Activated T-helper 17 cell treated with anti-CD3 and anti-CD28 coated beads, Interleukin-2, amount 50 U/mL, for 72 hours (primary cell): ENCODE measurements around the gene XAB2. TPM values are rescaled to one million over a fixed set of nuclear protein-coding genes. Genes with fewer than 3 reads are reported as not detected.

Source experiments
- ATAC-seq: fragments of 150-1000 bp; cut with Tn5 transposase; replicated peaks from 2 replicates; pipeline ENCODE4 v1.10.0; 2021; ENCODE audit warnings: mild to moderate bottlenecking, moderate library complexity
- H3K27ac Mint-ChIP-seq: one replicate; pipeline ENCODE4 v1.8.0; 2022; ENCODE audit warnings: mixed read lengths
- H3K27me3 Mint-ChIP-seq: one replicate; pipeline ENCODE4 v1.8.0; 2022; ENCODE audit warnings: mixed read lengths
- H3K36me3 Mint-ChIP-seq: one replicate; pipeline ENCODE4 v1.8.0; 2022; ENCODE audit warnings: low read depth, mild to moderate bottlenecking, mixed read lengths
- H3K4me1 Mint-ChIP-seq: one replicate; pipeline ENCODE4 v1.8.0; 2022; ENCODE audit warnings: mixed read lengths
- H3K4me3 Mint-ChIP-seq: one replicate; pipeline ENCODE4 v1.8.0; 2022; ENCODE audit warnings: mild to moderate bottlenecking, mixed read lengths
- H3K9me3 Mint-ChIP-seq: one replicate; pipeline ENCODE4 v1.8.0; 2022; ENCODE audit warnings: mixed read lengths
- total RNA-seq, 2 donors: library from RNA; stranded (reverse); gene quantifications; one replicate each; pipeline ENCODE4 v1.2.3, GENCODE V29; 2022

The XAB2 gene
- total RNA-seq: 10 to 100 TPM; 39.0 to 53.8 TPM

DNA sequence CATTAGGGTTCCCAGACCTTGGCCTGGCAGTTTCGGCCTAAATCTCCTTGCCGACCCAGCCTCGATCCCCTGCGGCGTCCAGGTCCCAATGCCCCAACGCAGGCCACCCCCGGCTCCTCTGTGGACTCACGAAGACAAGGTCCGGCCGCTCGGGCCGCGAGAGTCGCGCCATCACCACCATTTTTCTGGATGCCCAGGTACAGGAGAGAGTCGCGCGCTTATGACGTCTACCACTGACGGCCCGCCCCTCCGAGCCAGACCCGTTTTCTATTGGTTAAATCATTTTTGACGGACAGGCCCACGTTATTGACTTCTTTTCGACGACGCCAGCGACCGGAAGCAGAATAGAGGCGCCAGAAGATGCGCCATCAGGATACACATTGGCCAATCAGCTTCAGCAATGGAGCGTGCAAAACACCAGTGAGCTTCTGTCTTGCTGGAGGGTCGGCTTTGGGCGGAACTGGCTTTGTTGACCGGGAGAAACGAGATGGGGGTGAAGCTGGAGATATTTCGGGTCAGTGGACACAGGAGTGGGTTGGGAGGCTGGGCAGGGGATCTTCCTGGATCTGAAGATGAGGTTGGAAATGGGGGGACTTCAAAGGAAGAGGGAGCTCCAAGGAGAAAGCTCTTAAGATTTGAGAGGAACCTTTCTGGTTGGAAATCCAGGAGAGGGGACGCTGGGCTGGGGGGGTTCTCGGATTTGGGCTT, at the start of gene XAB2, which contains the start of gene PET100:
Gene XAB2 (minus strand): TSS at position 199 of the 708 bp plus-strand sequence. CDS start 18 bp downstream, at position 181.
Gene PET100 (plus strand): TSS at position 447 of the 708 bp plus-strand sequence. CDS start 41 bp downstream, at position 488.
- Mint-ChIP-seq H3K4me3 (peak within 1 kb of the TSS; percentile 98), H3K9me3 (no peaks in the 10 kb centered on the region), H3K36me3 (peaks cover 45% of the 10 kb centered on the region), H3K27me3 (no peaks in the 10 kb centered on the region), H3K4me1 (peaks cover 22% of the 10 kb centered on the region), H3K27ac (peak within 1 kb of the TSS; percentile 97)
- ATAC-seq: peak; percentile 100

DNA sequence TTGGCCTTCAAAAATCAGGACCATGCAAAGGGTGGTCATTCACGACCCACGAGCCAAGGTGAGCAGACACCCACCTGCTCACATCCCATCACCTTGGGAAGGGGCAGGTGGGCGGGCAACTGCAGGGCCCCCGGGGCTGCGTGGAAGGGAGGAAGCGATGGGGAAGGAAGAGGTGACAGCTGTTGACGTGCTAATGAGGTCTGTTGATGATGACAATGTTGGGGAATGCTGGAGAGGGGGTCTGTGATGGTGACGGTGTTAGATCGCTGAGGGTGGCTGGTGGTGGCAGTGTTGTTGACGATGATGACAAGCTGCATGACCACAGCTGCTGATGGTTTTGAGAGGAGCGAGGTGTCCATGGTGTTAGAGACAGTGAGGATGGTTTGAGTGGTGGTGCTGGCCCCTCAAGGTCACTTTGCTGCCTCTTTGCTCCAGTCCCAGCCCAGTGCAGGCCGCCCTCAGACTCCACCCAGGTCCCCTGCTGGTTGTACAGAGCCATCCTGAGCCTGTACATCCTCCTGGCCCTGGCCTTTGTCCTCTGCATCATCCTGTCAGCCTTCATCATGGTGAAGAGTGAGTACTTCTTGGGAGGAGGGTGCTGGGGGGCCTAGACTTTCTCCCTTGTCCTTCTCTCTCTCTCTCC, 48.4 kb upstream of the XAB2 start:
- peaks cover 15% of the 10 kb centered on the region for H3K4me1 Mint-ChIP-seq
- H3K9me3 Mint-ChIP-seq: no peaks in the 10 kb centered on the region
- no peak overlapping the region for H3K27ac Mint-ChIP-seq
- ATAC-seq: no peak
- peak overlapping the region; percentile 32 for H3K4me3 Mint-ChIP-seq
- peaks cover 19% of the 10 kb centered on the region for H3K27me3 Mint-ChIP-seq
- H3K36me3 Mint-ChIP-seq: peaks cover 16% of the 10 kb centered on the region

DNA sequence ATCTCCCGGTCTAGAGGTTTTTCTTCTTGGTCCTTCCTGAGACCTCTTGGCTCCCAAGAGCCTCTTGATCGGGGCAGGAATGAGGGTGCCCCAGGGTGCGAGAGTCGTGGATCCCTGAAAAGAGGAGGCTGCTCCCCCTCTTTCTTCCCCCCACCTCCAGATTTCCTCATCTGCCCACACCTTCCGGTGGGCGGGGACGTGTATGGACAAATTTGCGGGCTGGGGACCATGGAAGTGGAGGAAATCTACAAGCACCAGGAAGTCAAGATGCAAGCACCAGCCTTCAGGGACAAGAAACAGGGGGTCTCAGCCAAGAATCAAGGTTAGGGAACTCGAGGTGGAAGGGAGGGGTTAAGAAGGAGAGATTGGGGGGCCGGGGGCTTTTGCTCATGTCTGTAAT, 47.5 kb upstream of the XAB2 start, which contains the start of gene MCEMP1:
Gene MCEMP1 (plus strand): TSS at position 237 of the 400 bp plus-strand sequence. CDS start 31 bp downstream, at position 268.
- H3K4me3 Mint-ChIP-seq: peak within 1 kb of the TSS; percentile 13

DNA sequence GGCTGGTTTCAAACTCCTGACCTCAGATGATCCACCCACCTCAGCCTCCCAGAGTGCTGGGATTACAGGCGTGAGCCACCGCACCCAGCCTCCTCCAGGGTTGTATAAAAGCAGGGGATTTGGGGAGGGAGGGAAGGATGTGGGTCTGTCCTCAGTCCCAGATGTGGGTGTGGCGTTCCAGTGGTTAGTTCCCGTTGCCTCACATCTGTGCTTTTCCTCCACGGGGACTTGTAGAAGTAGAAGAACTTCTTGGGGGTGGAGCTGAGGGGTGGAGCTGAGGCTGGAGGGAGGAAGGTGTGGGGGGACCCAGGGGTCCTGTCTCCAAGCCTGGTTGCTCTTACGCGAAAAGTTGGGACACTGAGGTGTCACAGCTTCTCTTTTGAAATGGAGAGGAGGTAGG, 47.0 kb upstream of the XAB2 start:
- H3K27me3 Mint-ChIP-seq: peaks cover 23% of the 10 kb centered on the region
- H3K4me3 Mint-ChIP-seq: peak overlapping the region; percentile 13
- H3K4me1 Mint-ChIP-seq: peaks cover 15% of the 10 kb centered on the region
- peaks cover 4% of the 10 kb centered on the region for H3K36me3 Mint-ChIP-seq
- no peak for ATAC-seq
- no peak overlapping the region for H3K27ac Mint-ChIP-seq
- H3K9me3 Mint-ChIP-seq: no peaks in the 10 kb centered on the region

More for the DNA sequence above, 47.5 kb upstream of the XAB2 start, which contains the start of gene MCEMP1:
- Mint-ChIP-seq H3K9me3 (no peaks in the 10 kb centered on the region), H3K36me3 (peaks cover 9% of the 10 kb centered on the region), H3K27me3 (peaks cover 21% of the 10 kb centered on the region), H3K4me1 (peaks cover 15% of the 10 kb centered on the region), H3K27ac (no peak within 1 kb of the TSS)
- no peak for ATAC-seq

DNA sequence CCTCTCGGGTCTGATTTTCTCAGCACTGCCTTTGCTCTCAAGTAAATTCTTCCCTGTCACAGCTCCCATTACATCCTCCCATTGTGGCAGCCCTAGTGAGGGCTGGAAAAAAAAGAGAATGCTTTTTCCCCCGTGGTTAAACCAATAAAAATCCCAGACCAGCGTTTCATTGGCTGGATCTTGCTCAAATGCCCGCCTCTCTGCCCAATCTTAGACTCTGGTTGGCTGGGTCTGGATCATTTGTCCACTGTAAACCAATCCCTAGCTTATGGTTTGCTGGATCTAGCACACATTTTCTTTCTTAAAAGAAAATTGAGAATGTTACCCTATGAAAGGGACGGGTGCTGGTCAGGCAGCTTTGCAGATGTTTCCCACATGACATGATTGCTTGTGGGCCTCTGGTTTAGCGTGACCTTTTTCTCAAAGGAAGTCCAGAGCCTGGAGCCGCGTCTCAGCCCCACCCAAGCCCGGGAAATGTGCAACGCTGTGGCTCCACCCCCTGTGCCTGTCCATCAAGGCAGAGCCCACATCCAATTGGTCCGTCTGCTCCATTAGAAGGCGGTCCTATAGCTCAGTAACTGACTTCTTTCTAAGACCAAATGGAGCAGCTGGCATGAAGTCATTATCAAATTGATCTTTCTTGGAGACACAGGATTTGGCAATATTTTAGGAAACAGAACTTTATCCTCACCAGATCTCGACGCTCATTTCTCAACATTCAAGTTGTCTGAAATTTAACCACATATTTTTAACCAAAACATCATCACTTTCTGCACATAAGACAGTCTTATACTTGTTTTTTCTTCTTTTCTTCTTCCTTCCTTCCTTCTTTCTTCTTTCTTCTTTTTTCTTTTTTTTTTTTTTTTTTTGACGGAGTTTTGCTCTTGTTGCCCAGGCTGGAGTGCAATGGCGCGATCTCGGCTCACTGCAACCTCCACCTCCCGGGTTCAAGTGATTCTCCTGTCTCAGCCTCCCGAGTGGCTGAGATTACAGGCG, 45.0 kb upstream of the XAB2 start:
- H3K36me3 Mint-ChIP-seq: no peaks in the 10 kb centered on the region
- peaks cover 27% of the 10 kb centered on the region for H3K27me3 Mint-ChIP-seq
- peak; percentile 30 for ATAC-seq
- H3K4me3 Mint-ChIP-seq: no peak overlapping the region
- H3K27ac Mint-ChIP-seq: no peak overlapping the region
- no peaks in the 10 kb centered on the region for H3K9me3 Mint-ChIP-seq
- H3K4me1 Mint-ChIP-seq: peaks cover 9% of the 10 kb centered on the region

DNA sequence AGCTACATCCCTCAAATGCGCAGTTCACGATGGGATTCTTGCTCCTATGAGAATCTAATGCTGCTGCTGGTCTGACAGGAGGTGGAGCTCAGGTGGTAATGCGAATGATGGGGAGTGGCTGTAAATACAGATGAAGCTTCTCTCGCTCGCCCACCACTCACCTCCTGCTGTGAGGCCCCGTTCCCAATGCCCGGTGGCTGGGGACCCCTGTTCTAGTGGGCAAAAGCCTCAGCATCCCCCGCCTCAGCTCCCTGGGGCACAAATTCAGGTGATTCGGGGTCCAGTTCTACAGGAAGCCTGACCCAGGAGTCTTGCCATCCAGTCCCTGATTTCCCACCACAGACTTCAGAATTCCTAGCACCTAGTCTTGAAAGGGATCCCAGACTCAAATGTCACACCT, 43.2 kb upstream of the XAB2 start:
- H3K36me3 Mint-ChIP-seq: no peaks in the 10 kb centered on the region
- ATAC-seq: no peak
- no peak overlapping the region for H3K4me3 Mint-ChIP-seq
- peaks cover 27% of the 10 kb centered on the region for H3K27me3 Mint-ChIP-seq
- H3K4me1 Mint-ChIP-seq: peaks cover 5% of the 10 kb centered on the region
- no peaks in the 10 kb centered on the region for H3K9me3 Mint-ChIP-seq
- no peak overlapping the region for H3K27ac Mint-ChIP-seq

DNA sequence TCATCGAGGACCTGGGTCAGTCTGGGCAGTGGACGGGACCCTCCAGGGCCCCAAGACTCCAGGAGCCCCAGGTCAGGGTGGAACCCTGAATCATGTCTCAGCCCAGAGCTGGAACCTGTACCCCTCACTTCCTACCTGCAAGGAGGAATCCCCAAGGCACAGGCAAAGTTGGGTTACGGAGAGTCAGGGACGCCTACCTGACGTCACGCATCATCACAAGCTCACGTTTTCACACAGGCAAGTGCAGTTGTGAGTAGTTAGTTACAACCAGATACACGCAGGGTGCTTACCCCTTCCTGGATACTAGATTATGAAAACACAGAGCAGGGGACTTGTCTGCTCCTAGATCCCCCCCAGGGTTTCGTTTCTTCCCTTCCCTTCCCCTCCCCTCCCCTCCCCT, 41.4 kb upstream of the XAB2 start:
- H3K9me3 Mint-ChIP-seq: no peaks in the 10 kb centered on the region
- peaks cover 24% of the 10 kb centered on the region for H3K27me3 Mint-ChIP-seq
- no peak overlapping the region for H3K27ac Mint-ChIP-seq
- no peak for ATAC-seq
- peak overlapping the region; percentile 42 for H3K4me3 Mint-ChIP-seq
- H3K36me3 Mint-ChIP-seq: no peaks in the 10 kb centered on the region
- H3K4me1 Mint-ChIP-seq: peaks cover 2% of the 10 kb centered on the region

DNA sequence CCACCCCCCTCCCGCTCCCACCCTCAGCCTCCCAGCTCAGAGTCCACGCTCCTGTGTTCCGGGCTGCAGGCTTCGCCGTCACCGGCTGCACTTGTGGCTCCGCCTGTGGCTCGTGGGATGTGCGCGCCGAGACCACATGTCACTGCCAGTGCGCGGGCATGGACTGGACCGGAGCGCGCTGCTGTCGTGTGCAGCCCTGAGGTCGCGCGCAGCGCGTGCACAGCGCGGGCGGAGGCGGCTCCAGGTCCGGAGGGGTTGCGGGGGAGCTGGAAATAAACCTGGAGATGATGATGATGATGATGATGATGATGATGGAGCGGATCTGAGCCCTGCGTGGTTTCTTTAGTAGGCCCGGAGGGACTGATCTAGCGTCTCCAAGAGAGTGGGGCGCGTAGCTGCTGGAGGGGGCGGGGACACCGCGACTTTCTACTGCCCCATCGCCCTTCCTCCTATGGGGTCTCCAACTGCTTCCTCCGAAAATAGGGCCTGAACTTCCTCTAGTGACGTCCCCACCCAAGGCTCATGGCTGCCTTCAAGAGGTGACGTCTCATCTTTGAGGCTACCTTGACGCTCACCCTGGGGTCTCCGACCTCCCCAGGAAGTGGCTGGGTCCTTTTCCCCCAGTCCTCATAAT, 40.9 kb upstream of the XAB2 start:
- Mint-ChIP-seq H3K9me3 (no peaks in the 10 kb centered on the region), H3K36me3 (no peaks in the 10 kb centered on the region), H3K4me1 (no peaks in the 10 kb centered on the region), H3K27ac (no peak overlapping the region), H3K27me3 (peaks cover 22% of the 10 kb centered on the region), H3K4me3 (peak overlapping the region; percentile 42)
- no peak for ATAC-seq

DNA sequence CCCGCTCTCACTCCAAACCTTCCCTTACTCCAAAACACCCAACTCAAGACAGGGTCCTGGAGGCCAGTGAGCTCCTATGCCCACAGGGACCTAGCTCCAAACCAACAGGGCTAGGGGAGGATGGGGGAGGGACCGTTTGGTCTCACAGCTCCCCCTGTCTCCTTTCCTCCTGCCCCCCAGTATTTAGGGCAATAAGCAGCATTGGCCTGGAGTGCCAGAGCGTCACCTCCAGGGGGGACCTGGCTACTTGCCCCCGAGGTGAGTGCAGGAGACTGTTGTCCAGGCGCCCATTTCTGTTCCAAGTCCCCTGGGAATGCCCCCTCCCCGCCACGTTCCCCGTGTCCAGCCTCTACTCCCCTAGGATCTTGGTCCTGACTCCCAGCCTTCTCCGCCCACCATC, 40.3 kb upstream of the XAB2 start:
- Mint-ChIP-seq H3K27ac (no peak overlapping the region), H3K9me3 (no peaks in the 10 kb centered on the region), H3K27me3 (peaks cover 22% of the 10 kb centered on the region), H3K4me3 (no peak overlapping the region), H3K4me1 (no peaks in the 10 kb centered on the region), H3K36me3 (no peaks in the 10 kb centered on the region)
- no peak for ATAC-seq

DNA sequence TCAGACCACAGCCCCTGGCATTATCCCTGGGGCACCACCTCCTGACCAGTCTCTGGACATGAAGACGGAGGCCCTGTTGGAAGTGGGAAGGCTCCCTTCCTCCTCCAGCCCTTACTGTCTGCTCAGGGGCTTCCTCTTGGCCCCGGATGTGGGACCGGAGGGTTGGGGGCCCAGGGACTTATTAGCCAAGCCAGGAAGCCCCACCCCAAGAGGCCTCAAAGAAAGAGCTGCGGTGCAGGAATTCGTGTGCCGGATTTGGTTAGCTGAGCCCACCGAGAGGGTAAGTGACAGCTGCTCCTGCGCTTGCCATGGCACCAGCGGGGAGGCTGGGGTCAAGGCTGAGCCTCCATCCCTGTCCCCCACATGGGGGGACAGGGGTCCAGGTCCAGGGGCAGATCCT, 39.5 kb upstream of the XAB2 start, which contains the start of gene RETN:
Gene RETN (plus strand): TSS at position 208 of the 400 bp plus-strand sequence. CDS start 278 bp downstream, outside the sequence.
- no peak for ATAC-seq
- Mint-ChIP-seq H3K9me3 (no peaks in the 10 kb centered on the region), H3K4me1 (no peaks in the 10 kb centered on the region), H3K36me3 (no peaks in the 10 kb centered on the region), H3K27me3 (peaks cover 19% of the 10 kb centered on the region), H3K4me3 (no peak within 1 kb of the TSS), H3K27ac (no peak within 1 kb of the TSS)

DNA sequence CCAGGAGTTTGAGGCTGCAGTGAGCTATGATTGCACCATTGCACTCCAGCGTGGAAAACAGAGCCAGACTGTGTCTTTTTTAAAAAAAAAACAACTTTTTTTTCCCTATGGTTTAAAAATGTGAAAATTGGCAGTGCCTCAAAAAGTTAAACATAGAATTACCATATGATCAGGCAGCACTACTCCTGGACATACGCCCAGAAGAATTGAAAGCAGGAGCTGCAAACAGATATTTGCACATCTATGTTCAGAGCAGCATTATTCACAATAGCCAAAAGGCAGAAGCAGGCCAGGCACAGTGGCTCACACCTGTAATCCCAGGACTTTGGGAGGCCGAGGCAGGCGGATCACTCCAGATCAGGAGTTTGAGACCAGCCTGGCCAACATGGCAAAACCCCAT, 35.7 kb upstream of the XAB2 start:
- H3K9me3 Mint-ChIP-seq: no peaks in the 10 kb centered on the region
- H3K4me3 Mint-ChIP-seq: no peak overlapping the region
- no peaks in the 10 kb centered on the region for H3K4me1 Mint-ChIP-seq
- ATAC-seq: no peak
- H3K36me3 Mint-ChIP-seq: no peaks in the 10 kb centered on the region
- H3K27ac Mint-ChIP-seq: no peak overlapping the region
- peaks cover 10% of the 10 kb centered on the region for H3K27me3 Mint-ChIP-seq

DNA sequence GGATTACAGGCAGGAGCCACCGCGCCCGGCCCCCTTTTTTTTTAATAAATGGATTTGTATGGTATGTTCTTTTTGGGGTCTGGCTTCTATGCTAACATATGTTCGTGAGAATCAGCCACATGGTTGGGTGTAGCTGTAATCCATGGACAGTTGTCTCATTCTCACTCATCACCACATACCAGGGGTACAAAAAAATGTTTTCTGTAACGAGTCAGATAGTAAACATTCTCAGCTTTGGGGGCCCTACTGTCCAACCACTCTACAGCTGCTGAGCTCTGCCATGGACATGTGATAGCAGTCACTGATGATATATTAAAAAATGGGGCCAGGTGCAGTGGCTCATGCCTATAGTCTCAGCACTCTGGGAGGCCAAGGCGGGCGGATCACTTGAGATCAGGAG, 34.4 kb upstream of the XAB2 start:
- ATAC-seq: no peak
- no peaks in the 10 kb centered on the region for H3K4me1 Mint-ChIP-seq
- H3K27me3 Mint-ChIP-seq: peaks cover 5% of the 10 kb centered on the region
- H3K4me3 Mint-ChIP-seq: no peak overlapping the region
- H3K9me3 Mint-ChIP-seq: no peaks in the 10 kb centered on the region
- H3K36me3 Mint-ChIP-seq: no peaks in the 10 kb centered on the region
- H3K27ac Mint-ChIP-seq: no peak overlapping the region

DNA sequence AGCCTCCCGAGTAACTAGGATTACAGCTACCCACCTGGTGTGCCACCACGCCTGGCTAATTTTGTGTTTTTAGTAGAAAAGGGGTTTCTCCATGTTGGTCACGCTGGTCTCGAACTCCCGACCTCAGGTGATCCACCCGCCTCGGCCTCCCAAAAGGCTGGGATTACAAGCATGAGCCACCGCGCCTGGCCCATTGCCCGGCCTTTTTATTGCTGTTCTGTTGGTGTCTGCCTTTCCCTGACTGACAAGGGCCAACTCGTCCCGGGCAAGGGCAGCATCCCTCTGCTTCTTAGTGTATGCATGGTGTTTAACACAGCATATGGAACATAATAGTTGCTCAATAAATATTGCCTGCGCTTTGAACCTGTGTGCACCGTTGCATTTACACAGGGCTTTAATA, 33.3 kb upstream of the XAB2 start:
- H3K9me3 Mint-ChIP-seq: no peaks in the 10 kb centered on the region
- no peaks in the 10 kb centered on the region for H3K4me1 Mint-ChIP-seq
- H3K27me3 Mint-ChIP-seq: peaks cover 5% of the 10 kb centered on the region
- H3K36me3 Mint-ChIP-seq: no peaks in the 10 kb centered on the region
- no peak overlapping the region for H3K4me3 Mint-ChIP-seq
- no peak overlapping the region for H3K27ac Mint-ChIP-seq
- no peak for ATAC-seq
